ENCODE measurements around the gene HDAC4. TPM values are rescaled to one million over a fixed set of nuclear protein-coding genes. Genes with fewer than 3 reads are reported as not detected.
A peak's percentile ranks its signal among the peaks of the same experiment; 100 is the strongest.
"Not testable (repeated sequence)": the region's sequence is repeated elsewhere in the genome, so short reads cannot be mapped to it uniquely, and the experiment has no call there.

Gene HDAC4
- total RNA-seq, 6 donors from 2014 or later: 16.1 to 108 (median 45.0) TPM

DNA sequence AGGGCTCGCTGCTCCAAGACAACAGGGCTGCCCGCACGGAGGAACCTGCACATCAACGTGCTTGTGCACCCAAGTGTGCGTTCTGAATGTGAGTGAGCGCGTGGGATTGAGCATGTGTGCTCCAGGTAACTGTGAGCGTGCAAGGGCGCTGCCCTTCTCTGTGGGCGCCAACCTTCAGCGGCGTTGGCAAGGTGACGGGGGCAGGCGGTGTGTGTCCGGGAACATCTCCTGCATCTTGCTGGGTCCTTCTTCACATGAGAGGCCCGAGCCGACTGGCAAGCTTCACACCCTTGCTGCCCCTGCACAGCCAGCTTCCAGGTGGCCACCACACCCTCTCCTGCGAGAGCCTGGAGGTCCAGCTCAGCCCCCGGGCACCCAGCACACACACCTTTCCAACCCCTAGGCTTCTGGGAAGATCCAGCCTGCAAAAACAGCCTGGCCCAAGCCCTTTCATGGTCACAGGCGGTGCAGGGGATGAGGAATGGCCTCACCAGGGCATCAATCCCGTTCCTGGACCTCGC is 220.9 kb downstream of the HDAC4 start:
- ATAC-seq (ENCODE audit: low FRiP score in 2 of 2): no peak
- H3K4me3 ChIP-seq: no peak overlapping the region
- H3K4me1 ChIP-seq: no peaks in the 10 kb centered on the region
- 91 to 93% methylated on average over 12 to 22 of the region's 22 CpGs for WGBS, 2 donors
- H3K9me3 ChIP-seq: no peaks in the 10 kb centered on the region
- TF ChIP-seq POLR2AphosphoS5 (IDR thresholded peaks at IDR 0.05): no peak
- no peak for TF ChIP-seq EP300 (IDR thresholded peaks at IDR 0.05)
- TF ChIP-seq, protein P1, sequence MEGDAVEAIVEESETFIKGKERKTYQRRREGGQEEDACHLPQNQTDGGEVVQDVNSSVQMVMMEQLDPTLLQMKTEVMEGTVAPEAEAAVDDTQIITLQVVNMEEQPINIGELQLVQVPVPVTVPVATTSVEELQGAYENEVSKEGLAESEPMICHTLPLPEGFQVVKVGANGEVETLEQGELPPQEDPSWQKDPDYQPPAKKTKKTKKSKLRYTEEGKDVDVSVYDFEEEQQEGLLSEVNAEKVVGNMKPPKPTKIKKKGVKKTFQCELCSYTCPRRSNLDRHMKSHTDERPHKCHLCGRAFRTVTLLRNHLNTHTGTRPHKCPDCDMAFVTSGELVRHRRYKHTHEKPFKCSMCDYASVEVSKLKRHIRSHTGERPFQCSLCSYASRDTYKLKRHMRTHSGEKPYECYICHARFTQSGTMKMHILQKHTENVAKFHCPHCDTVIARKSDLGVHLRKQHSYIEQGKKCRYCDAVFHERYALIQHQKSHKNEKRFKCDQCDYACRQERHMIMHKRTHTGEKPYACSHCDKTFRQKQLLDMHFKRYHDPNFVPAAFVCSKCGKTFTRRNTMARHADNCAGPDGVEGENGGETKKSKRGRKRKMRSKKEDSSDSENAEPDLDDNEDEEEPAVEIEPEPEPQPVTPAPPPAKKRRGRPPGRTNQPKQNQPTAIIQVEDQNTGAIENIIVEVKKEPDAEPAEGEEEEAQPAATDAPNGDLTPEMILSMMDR (IDR thresholded peaks at IDR 0.05): no peak
- TF ChIP-seq POLR2A (IDR thresholded peaks at IDR 0.05): no peak
- H3K27ac ChIP-seq: no peak overlapping the region
- no peaks in the 10 kb centered on the region for H3K27me3 ChIP-seq
- peaks cover 0 to 69% (median 32%) of the 10 kb centered on the region in 4 donors for H3K36me3 ChIP-seq
- peak; percentile 19 to 67 for DNase-seq

GRCh38 chr2:239178954-239179353 is 221.9 kb downstream of the HDAC4 start:
- no peaks in the 10 kb centered on the region for H3K4me1 ChIP-seq
- H3K36me3 ChIP-seq: peaks cover 0 to 76% (median 35%) of the 10 kb centered on the region in 4 donors
- DNase-seq (peak in 1 of 2 donors; percentile 68), ATAC-seq (ENCODE audit: low FRiP score in 2 of 2) (no peak)
- no peak for TF ChIP-seq EP300 (IDR thresholded peaks at IDR 0.05)
- TF ChIP-seq POLR2AphosphoS5 (IDR thresholded peaks at IDR 0.05): no peak
- TF ChIP-seq POLR2A (IDR thresholded peaks at IDR 0.05): no peak
- TF ChIP-seq, protein P1 (IDR thresholded peaks at IDR 0.05): no peak
- H3K4me3 ChIP-seq: no peak overlapping the region
- 93 to 95% methylated on average over 18 to 26 of the region's 26 CpGs for WGBS, 2 donors
- H3K27me3 ChIP-seq: no peaks in the 10 kb centered on the region
- H3K27ac ChIP-seq: no peak overlapping the region
- peaks cover 0 to 3% (median 0%) of the 10 kb centered on the region in 4 donors for H3K9me3 ChIP-seq

GRCh38 chr2:239178484-239178883 is 222.3 kb downstream of the HDAC4 start:
- Histone ChIP-seq H3K36me3 (peaks cover 0 to 76% (median 35%) of the 10 kb centered on the region in 4 donors), H3K9me3 (peaks cover 0 to 3% (median 0%) of the 10 kb centered on the region in 4 donors), H3K4me3 (no peak overlapping the region), H3K27me3 (no peaks in the 10 kb centered on the region), H3K4me1 (no peaks in the 10 kb centered on the region), H3K27ac (no peak overlapping the region)
- WGBS, 2 donors: 96 to 98% methylated on average over 10 of the region's 10 CpGs
- no peak for ATAC-seq (ENCODE audit: low FRiP score in 2 of 2)
- TF ChIP-seq POLR2A (IDR thresholded peaks at IDR 0.05) (no peak), POLR2AphosphoS5 (IDR thresholded peaks at IDR 0.05) (no peak), EP300 (IDR thresholded peaks at IDR 0.05) (no peak)
- TF ChIP-seq, protein P1 (IDR thresholded peaks at IDR 0.05): no peak
- DNase-seq: no peak

DNA sequence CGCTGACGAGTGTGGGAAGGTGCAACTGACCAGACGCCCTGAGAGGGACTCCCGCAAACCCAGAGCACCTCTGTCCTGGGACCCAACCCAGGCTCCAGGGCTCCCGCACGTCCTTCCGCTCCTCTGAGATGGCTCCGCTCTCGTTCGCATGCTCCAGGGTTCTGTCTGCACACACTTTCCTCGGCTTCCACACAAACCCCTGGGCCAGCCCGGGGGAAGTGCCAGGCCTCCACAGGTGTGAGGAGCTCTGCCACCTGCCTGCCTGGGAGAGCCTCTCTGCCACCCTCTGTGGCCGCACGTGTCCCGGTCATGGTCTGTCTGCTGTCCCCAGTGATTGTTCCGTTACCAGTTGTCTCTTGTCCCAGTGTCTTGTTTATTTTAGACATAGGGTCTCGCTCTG is 222.9 kb downstream of the HDAC4 start:
- no peaks in the 10 kb centered on the region for H3K27me3 ChIP-seq
- no peaks in the 10 kb centered on the region for H3K4me1 ChIP-seq
- ATAC-seq (ENCODE audit: low FRiP score in 2 of 2): no peak
- no peak for TF ChIP-seq POLR2A (IDR thresholded peaks at IDR 0.05)
- TF ChIP-seq POLR2AphosphoS5 (IDR thresholded peaks at IDR 0.05): no peak
- no peak for TF ChIP-seq EP300 (IDR thresholded peaks at IDR 0.05)
- TF ChIP-seq, protein P1 (IDR thresholded peaks at IDR 0.05): no peak
- DNase-seq: peak in 1 of 2 donors; percentile 54
- peaks cover 0 to 76% (median 35%) of the 10 kb centered on the region in 4 donors for H3K36me3 ChIP-seq
- WGBS, 2 donors: 97 to 98% methylated on average over 17 of the region's 17 CpGs
- H3K4me3 ChIP-seq: no peak overlapping the region
- H3K9me3 ChIP-seq: peaks cover 0 to 3% (median under 1%) of the 10 kb centered on the region in 4 donors
- no peak overlapping the region for H3K27ac ChIP-seq

- ATAC-seq (ENCODE audit: low FRiP score in 2 of 2) (no peak), DNase-seq (no peak)
- 98% methylated on average over 11 of the region's 11 CpGs for WGBS, 2 donors
- Histone ChIP-seq H3K27ac (no peak overlapping the region), H3K4me3 (no peak overlapping the region), H3K9me3 (peaks cover 2 to 6% (median 3%) of the 10 kb centered on the region in 4 donors), H3K36me3 (peaks cover 0 to 71% (median 35%) of the 10 kb centered on the region in 4 donors), H3K27me3 (no peaks in the 10 kb centered on the region), H3K4me1 (no peaks in the 10 kb centered on the region)
- TF ChIP-seq POLR2AphosphoS5 (IDR thresholded peaks at IDR 0.05) (no peak), EP300 (IDR thresholded peaks at IDR 0.05) (no peak), POLR2A (IDR thresholded peaks at IDR 0.05) (no peak)
- TF ChIP-seq, protein P1 (IDR thresholded peaks at IDR 0.05): no peak
Measured at GRCh38 chr2:239177325-239177724, 223.5 kb downstream of the HDAC4 start.

DNA sequence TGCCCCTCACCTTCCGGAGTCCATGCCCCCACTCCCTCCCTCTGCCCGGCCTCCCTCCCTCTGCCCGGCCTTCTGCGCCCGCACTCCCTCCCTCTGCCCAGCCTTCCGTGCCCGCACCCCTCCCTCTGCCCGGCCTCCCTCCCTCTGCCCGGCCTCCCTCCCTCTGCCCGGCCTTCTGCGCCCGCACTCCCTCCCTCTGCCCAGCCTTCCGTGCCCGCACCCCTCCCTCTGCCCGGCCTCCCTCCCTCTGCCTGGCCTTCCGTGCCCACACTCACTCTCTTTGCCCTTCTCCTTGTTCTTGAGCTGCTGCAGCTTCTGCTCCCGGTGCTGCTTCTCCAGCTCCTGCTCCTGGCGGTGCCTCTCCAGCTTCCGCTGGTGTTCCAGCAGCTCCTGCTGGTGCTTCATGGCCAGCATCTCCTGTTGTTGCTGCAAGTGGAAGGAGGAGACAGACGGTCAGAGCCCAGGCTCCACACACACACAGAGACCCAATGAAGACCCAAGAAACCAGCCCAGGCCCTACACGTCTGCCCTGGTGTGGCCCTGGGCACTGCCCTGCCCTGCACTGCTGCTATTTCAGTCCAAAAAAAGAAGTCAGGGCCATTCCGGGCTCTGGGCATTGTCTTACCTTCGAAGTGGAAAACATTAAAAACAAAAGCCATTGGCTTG is 224.5 kb downstream of the HDAC4 start:
- H3K4me1 ChIP-seq; H3K27ac ChIP-seq; ATAC-seq (ENCODE audit: low FRiP score in 2 of 2); H3K4me3 ChIP-seq; H3K27me3 ChIP-seq: not testable (repeated sequence)
- 91 to 94% methylated on average over 17 to 22 of the region's 23 CpGs for WGBS, 2 donors
- DNase-seq: peak in 1 of 2 donors; percentile 34
- Histone ChIP-seq H3K36me3 (peaks cover 0 to 60% (median 33%) of the 10 kb centered on the region in 4 donors), H3K9me3 (peaks cover 8 to 13% (median 10%) of the 10 kb centered on the region in 4 donors)
